Neutrophil (primary cell): ENCODE results near the gene XPO6.

ENCODE experiments used
- H3K27ac ChIP-seq: fragments of 200-600 bp; sonication (generic); 2 replicates; pipeline ENCODE4 v1.5.1; 2016; ENCODE audit warnings: mild to moderate bottlenecking, moderate library complexity
- H3K27me3 ChIP-seq: fragments of 200-600 bp; sonication (generic); 2 replicates; pipeline ENCODE4 v1.6.0; 2016; ENCODE audit warnings: mild to moderate bottlenecking
- H3K36me3 ChIP-seq: fragments of 200-600 bp; sonication (generic); 2 replicates; pipeline ENCODE4 v1.5.1; 2017
- H3K4me1 ChIP-seq, 2 experiments: fragments of 200-600 bp in 1 of 2; sonication (generic) in 1 of 2; 1 replicate in 1 of 2; 2 replicates in 1 of 2; pipeline versions ENCODE4 v1.5.1 to v1.6.1; 2013 to 2016; ENCODE audit warnings: low read depth in 1 of 2, low read length in 1 of 2, mild to moderate bottlenecking in 1 of 2, moderate library complexity in 1 of 2; ENCODE audit not compliant: control insufficient read depth in 1 of 2, insufficient read depth in 1 of 2
- H3K4me3 ChIP-seq, 2 experiments: fragments of 200-600 bp in 1 of 2; sonication (generic) in 1 of 2; 1 replicate in 1 of 2; 2 replicates in 1 of 2; pipeline ENCODE4 v1.5.1; 2013 to 2016; ENCODE audit warnings: low read depth in 1 of 2, low read length in 1 of 2, mild to moderate bottlenecking in 1 of 2, moderate library complexity in 1 of 2
- H3K9me3 ChIP-seq: fragments of 200-600 bp; sonication (generic); 2 replicates; pipeline ENCODE4 v1.5.1; 2016
- CTCF ChIP-seq: fragments of 200-600 bp; sonication (generic); IDR thresholded peaks from 2 replicates; pipeline ENCODE4 v1.5.1; 2016; ENCODE audit warnings: antibody characterized with exemption

Gene XPO6

GRCh38 chr16:28183484-28183883 lies 28.3 kb downstream of the XPO6 start:
- Histone ChIP-seq H3K4me3 (peak overlapping the region in 1 of 2 experiments; percentile 5), H3K36me3 (peaks cover 59% of the 10 kb centered on the region), H3K27ac (peak overlapping the region; percentile 96), H3K4me1 (peaks cover 90 to 91% of the 10 kb centered on the region in 2 experiments), H3K9me3 (no peaks in the 10 kb centered on the region), H3K27me3 (no peaks in the 10 kb centered on the region)
- no peak for TF ChIP-seq CTCF

DNA sequence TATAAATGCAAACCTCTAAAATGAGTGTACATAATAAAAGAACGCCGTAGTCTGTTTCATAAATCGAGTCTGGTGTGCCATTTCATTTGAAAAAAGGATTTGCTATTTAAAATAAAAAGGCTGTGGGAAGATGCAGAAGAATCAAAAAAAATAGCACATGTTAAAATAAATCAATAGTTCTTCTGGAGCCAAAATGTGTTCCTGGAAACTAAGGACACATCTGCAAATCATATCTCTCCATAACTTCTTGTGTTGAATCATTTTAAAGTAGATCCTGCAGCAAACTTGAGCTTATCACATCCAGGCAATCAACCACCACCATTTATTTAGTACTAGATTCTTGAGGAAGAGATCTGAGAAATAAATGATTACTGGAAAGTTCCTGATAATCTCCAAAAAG lies 29.0 kb downstream of the XPO6 start:
- peak overlapping the region; percentile 96 for H3K27ac ChIP-seq
- H3K27me3 ChIP-seq, result no peaks in the 10 kb centered on the region
- H3K4me3 ChIP-seq, result peak overlapping the region in 1 of 2 experiments; percentile 55
- H3K9me3 ChIP-seq, result no peaks in the 10 kb centered on the region
- peaks cover 66% of the 10 kb centered on the region for H3K36me3 ChIP-seq
- peaks cover 87 to 89% of the 10 kb centered on the region in 2 experiments for H3K4me1 ChIP-seq
- no peak for TF ChIP-seq CTCF

GRCh38 chr16:28182183-28182582 lies 29.6 kb downstream of the XPO6 start:
- Histone ChIP-seq H3K27ac (peak overlapping the region; percentile 96), H3K4me1 (peaks cover 81 to 84% of the 10 kb centered on the region in 2 experiments), H3K9me3 (no peaks in the 10 kb centered on the region), H3K36me3 (peaks cover 68% of the 10 kb centered on the region), H3K27me3 (no peaks in the 10 kb centered on the region), H3K4me3 (peak overlapping the region; percentile 37 to 55)
- TF ChIP-seq CTCF, result no peak

DNA sequence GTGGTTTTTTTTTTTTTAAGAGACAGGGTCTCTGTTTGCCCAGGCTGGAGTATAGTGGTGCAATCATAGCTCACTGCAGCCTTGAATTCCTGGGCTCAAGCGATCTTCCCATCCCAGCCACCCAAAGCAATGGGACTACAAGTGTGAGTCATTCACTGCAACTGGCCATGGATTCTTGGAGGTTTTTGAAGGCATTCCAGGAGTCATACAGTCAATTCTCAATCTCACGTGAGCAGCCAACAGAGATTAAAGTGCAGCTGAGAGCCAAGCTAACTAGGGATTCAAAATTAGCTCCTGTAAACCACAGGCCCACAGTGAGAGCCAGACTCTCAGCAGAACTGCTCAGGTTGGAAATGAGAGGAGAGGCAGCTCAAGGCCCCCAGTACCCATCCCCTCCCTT lies 30.2 kb downstream of the XPO6 start:
- Histone ChIP-seq H3K27ac (peak overlapping the region; percentile 96), H3K4me3 (peak overlapping the region; percentile 37 to 55), H3K4me1 (peaks cover 75 to 82% of the 10 kb centered on the region in 2 experiments), H3K36me3 (peaks cover 68% of the 10 kb centered on the region), H3K9me3 (no peaks in the 10 kb centered on the region), H3K27me3 (no peaks in the 10 kb centered on the region)
- TF ChIP-seq CTCF, result no peak

GRCh38 chr16:28180655-28181460 lies 30.9 kb downstream of the XPO6 start:
- Histone ChIP-seq H3K9me3 (no peaks in the 10 kb centered on the region), H3K27ac (peak overlapping the region; percentile 96), H3K27me3 (no peaks in the 10 kb centered on the region), H3K4me1 (peaks cover 73 to 80% of the 10 kb centered on the region in 2 experiments), H3K36me3 (peaks cover 74% of the 10 kb centered on the region), H3K4me3 (peak overlapping the region; percentile 37 to 55)
- no peak for TF ChIP-seq CTCF
